ENCODE results near the gene NT5DC1.

- TF ChIP-seq, protein P1, sequence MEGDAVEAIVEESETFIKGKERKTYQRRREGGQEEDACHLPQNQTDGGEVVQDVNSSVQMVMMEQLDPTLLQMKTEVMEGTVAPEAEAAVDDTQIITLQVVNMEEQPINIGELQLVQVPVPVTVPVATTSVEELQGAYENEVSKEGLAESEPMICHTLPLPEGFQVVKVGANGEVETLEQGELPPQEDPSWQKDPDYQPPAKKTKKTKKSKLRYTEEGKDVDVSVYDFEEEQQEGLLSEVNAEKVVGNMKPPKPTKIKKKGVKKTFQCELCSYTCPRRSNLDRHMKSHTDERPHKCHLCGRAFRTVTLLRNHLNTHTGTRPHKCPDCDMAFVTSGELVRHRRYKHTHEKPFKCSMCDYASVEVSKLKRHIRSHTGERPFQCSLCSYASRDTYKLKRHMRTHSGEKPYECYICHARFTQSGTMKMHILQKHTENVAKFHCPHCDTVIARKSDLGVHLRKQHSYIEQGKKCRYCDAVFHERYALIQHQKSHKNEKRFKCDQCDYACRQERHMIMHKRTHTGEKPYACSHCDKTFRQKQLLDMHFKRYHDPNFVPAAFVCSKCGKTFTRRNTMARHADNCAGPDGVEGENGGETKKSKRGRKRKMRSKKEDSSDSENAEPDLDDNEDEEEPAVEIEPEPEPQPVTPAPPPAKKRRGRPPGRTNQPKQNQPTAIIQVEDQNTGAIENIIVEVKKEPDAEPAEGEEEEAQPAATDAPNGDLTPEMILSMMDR (IDR thresholded peaks at IDR 0.05): no peak
- TF ChIP-seq POLR2A (IDR thresholded peaks at IDR 0.05): no peak
Observed at GRCh38 chr6:116158641-116159040, 58.0 kb downstream of the NT5DC1 start.
